Lower leg skin (tissue), 3 donors: ENCODE data around the gene GPC1.

ENCODE experiments used
- CTCF ChIP-seq, 3 donors: fragments of 450-650 bp; IDR thresholded peaks; one replicate each; pipeline ENCODE4 v1.5.1; 2016; ENCODE audit warnings: antibody characterized with exemption in 3 of 3, mild to moderate bottlenecking in 3 of 3, moderate library complexity in 2 of 3
- POLR2A ChIP-seq, 2 donors: fragments of 450-650 bp; IDR thresholded peaks; one replicate each; pipeline ENCODE4 v1.6.1; 2016 to 2017; ENCODE audit warnings: antibody characterized with exemption in 2 of 2, mild to moderate bottlenecking in 1 of 2, moderate library complexity in 1 of 2

- TF ChIP-seq CTCF (IDR thresholded peaks at IDR 0.05) (no peak), POLR2A (IDR thresholded peaks at IDR 0.05) (no peak)
Measured at GRCh38 chr2:240512109-240512485, 76.6 kb downstream of the GPC1 start.
